Ramos (cell line): Measurements from ENCODE around the gene CXorf58.
"Not testable (repeated sequence)": the region's sequence is repeated elsewhere in the genome, so short reads cannot be mapped to it uniquely, and the experiment has no call there.

Source experiments
- in situ Hi-C: fragments of 300-500 bp; cut with MboI; formaldehyde crosslinking; loops from one replicate; pipeline ENCODE4 v1.14.3; 2022; ENCODE audit warnings: low sequenced_read_pairs; ENCODE audit not compliant: unreplicated experiment

The CXorf58 gene, protein sequence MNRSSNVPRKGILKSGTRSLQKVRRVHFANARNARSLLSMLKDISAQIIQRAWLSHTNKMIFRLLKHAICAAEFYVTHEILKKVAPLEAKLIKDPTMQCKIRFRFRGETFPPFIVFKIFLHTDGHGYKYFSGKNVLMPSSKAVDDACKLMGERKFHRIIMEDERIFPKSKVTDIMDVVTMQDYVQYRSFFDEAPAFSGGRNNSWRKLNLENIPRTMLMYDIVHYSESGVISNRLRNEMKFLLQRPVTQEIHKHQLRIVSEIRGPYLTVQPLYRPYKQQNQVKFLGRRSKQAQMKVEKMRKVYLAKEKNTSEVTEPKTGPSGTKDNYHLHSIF

GRCh38 chrX:23907498-23908218, at the start of gene CXorf58, which contains the start of gene APOO:
Gene CXorf58 (plus strand): TSS chrX:23908006. CDS start chrX:23910303, 2,297 bp downstream.
Gene APOO (minus strand): TSS chrX:23907938. CDS start chrX:23907702, 236 bp downstream.
- in situ Hi-C loops = loop anchor here (10.0 kb wide), 1 partner anchor 153 kb away; no protein-coding TSS in a partner anchor

DNA sequence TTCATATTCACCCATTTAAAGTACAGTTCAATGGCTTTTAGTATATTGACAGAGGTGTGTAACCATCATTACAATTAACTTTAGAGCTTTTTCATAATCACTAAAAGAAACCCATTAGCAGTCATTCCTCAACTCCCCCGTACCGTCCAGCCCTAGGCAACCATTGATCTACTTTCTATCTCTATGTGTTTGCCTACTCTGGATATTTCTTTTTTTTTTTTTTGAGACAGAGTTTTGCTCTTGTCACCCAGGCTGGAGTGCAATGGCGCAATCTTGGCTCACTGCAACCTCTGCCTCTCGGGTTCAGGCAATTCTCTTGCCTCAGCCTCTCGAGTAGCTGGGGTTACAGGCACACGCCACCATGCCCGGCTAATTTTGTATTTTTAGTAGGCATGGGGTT, 48.6 kb upstream of the CXorf58 start:
- in situ Hi-C loops = not testable (repeated sequence)

DNA sequence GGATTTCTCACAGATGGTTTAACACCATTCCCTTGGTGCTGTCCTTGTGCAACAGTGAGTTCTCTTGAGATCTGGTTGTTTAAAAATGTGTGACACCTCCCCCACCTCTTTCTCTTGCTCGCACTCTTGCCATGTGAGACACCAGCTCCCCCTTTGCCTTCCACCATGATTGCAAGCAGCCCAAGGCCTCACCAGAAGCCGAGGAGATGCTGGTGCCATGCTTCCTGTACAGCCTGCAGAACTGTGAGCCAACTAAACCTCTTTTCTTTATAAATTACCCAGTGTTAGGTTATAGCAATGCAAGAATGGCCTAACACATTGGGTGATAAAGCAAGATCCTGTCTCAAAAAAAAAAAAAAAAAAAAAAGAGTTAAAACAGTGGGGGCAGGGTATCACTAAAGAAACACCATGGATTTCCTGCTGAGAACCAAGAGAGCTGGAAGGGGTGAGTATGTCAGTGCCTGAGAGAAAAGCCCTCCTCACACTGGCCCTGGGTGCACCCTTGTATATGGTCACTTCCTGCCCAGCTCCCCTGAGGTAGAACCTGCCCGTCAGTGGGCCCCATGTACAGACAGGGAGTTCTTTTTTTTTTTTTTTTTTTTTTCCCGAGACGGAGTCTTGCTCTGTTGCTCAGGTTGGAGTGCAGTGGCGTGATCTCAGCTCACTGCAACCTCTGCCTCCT, 46.5 kb upstream of the CXorf58 start:
- in situ Hi-C loops = no loop called here

DNA sequence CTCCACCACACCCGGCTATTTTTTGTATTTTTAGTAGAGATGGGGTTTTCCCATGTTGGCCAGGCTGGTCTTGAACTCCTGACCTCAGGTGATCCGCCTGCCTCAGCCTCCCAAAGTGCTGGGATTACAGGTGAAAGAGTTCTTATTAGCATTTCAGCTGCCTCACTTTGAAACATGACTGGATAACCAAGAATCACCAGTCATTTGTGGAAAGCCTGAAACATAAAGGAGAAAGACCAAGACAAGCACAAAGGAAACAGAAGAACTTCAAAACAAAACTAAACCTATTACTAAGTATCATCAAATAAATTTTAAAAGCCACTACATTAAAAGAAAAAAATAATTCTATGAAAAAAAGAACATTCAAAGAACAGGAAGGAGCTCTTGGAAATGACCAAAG, 45.9 kb upstream of the CXorf58 start:
- in situ Hi-C loops = not testable (repeated sequence)

DNA sequence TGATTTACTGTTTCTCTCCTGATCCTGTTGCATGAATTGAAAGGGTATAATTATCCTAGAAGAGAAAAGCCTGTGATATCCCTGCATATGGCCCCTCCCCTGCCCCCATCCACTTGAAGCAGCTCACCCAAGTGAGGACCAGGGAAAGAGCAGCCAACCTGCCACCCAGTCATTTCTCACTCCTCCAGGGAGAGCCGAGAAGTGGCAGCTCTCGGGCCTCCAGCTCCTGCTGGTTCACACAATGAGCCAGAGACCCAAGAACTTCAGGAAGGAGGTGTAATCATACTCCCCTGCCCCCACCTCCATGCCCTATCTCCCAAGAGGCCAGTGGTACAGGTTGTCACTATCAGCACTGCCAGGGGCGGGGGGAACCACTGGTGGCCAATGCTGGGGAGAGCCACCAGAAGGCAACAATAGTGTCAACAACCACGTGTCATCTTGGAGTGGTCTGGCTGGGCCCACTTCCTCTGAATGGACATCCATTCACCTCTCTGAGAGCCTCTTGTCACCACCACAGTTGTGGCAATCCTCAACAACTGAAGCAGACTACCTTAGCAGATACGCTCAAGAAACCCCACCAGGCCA, 43.0 kb upstream of the CXorf58 start:
- in situ Hi-C loops = no loop called here

GRCh38 chrX:23870041-23870440, 37.8 kb upstream of the CXorf58 start:
- in situ Hi-C loops = no loop called here

DNA sequence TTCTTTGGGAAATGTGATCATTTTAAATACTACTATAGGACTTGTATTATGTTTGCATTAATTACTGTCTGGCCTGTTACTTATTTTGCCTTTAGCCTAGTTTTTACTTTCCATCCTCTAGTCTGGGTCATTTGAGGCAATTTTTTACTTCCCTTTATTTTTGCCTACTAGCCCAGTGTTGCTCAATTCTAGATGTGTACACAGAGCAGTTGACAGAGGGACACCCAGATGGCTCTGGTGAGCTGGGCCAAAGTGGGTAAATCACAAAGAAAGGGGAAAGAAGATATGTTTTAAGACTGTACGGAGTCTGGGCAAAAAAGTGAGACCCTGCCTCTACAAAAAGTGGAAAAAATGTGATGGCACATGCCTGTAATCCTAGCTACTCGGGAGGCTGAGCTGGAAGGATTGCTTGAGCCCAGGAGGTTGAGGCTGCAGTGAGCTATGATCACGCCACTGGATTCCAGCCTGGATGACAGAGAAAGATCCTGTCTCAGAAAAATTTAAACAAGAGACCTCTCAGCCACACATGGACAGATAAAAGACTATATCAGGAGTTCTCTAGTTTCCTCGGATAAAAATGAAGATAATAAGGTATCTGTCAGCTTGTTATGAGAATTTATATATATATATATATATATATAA, 35.8 kb upstream of the CXorf58 start:
- in situ Hi-C loops = no loop called here

DNA sequence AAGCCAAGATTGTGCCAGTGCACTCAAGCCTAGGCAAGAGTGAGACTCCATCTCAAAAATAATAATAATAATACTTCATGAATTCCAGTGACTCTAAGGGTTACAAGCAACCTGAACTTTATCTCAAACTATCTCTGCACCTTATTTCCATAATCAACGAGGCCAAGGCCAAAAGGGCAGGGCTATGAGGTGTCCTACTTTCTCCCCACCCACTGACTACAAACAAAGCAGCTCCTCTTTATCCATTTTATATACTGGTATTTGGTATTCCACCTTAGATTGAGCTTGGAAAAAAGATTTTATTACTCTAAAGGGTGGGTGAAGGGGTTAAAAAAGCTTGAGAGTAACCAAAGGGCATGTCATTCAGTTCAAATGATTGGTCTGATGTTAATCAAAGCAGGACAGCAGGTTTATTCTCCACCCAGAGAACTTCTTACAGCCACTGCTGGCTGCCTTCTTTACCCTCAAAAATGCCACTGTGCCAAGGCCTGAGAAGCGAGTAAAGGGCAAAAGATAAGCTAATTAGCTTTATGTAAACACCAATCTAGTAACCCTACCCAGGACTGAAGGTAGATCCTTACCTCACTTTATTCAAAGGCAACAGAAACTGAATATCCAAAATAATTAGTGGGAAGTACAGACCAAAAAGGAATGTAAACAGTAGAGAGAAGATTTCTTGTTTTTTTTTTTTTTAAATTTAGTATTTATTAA, 28.3 kb upstream of the CXorf58 start:
- in situ Hi-C loops = no loop called here

GRCh38 chrX:23883737-23884354, 24.0 kb upstream of the CXorf58 start:
- in situ Hi-C loops = no loop called here

- in situ Hi-C loops = no loop called here
Measured at GRCh38 chrX:23884427-23885024, 23.3 kb upstream of the CXorf58 start.

DNA sequence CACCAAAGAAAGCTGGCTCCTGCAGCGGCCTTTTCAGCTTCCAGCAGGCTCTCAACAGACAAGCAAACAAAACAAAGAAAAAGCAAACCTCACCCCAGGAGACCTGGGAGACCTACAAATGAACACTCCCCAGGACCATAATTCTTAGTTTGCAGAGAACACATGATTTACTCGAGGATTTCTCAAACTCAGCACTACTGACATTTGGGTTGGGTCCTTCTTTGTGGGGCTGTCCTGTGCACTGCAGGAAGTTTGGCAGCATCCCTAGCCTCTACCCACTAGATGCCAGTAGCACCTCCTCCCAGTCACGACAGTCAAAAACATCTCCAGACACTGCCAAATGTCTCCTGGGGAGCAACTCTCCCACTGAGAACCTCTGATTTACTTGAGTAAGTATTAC, 22.0 kb upstream of the CXorf58 start:
- in situ Hi-C loops = no loop called here

GRCh38 chrX:23887451-23887850, 20.4 kb upstream of the CXorf58 start:
- in situ Hi-C loops = no loop called here

DNA sequence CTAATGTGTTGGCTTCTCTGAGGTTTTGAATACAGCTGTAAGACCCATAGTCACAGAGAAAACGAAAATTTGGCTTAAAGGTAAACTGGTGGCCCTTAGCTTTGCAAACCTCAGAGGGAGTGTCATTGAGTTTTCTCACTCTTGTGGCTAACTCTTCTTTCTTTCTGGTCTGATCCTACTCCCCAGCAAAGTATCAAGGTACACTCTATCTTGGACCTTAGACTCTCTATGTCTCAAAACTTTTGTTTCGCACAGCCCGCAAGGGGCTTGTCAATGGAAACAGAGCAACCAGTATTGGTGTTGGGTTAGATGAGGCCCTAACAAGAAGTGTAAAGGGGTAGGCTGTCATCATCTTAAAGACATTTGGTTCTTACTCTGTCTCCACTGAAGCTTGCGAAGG, 19.9 kb upstream of the CXorf58 start:
- in situ Hi-C loops = no loop called here

DNA sequence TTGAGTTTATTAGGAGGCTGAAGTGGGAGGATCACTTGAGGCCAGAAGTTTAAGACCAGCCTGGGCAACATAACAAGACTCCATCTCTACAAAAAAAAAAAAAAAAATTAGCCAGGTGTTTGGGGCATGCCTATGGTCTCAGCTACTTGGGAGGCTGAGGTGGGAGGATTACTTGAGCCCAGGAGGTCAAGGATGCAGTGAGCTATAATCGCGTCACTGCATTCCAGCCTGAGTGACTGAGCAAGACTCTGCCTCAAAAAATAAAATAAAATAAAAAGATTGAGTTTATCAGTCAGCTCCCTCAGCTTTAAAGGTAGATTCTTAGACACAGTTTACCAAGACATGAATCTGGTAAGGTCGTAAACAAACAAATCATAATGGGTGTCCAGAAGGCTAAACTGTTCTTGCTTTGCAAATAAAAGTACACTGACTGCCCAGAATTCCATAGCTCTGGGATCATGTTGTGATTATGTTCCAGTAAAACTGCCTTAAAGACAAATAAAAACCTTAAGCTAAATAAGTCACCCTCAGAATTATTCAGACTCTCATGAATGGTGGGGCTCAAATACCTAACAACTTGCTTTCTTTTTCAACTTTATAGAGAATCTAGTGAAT, 18.8 kb upstream of the CXorf58 start:
- in situ Hi-C loops = no loop called here

- in situ Hi-C loops = no loop called here
Measured at GRCh38 chrX:23890933-23891332, 16.9 kb upstream of the CXorf58 start.

GRCh38 chrX:23894993-23895392, 12.8 kb upstream of the CXorf58 start:
- in situ Hi-C loops = not testable (repeated sequence)

- in situ Hi-C loops = not testable (repeated sequence)
Measured at GRCh38 chrX:23896539-23896938, 11.3 kb upstream of the CXorf58 start.

DNA sequence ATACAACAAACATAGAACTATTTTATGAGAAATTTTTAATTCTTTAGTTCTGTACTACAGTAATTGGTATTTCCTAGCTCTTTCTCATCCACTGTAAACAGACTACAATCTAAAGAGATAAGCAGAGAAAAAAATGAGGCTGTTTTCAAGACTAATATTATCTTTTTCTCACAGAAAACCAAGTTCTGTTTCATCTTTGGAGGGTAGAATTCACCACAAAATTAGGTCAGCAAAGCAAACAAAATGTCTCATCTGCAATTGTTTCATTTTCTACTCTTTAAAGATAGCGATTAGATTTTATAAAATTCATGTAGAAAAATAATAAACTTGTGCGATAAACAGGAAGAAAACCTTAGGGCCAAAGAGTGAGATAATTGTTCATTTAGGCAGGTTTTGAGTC, 10.8 kb upstream of the CXorf58 start:
- in situ Hi-C loops = no loop called here
